22Rv1 (cell line): ENCODE data around the gene CNIH2.

ENCODE experiments used
- CTCF ChIP-seq: fragments of 450-650 bp; IDR thresholded peaks from 2 replicates; pipeline ENCODE4 v1.5.1; 2017; ENCODE audit warnings: mild to moderate bottlenecking
- ZFX ChIP-seq: fragments of 450-650 bp; IDR thresholded peaks from 2 replicates; pipeline ENCODE4 v1.6.1; 2017; ENCODE audit warnings: antibody characterized with exemption, borderline replicate concordance

- TF ChIP-seq CTCF (no peak), ZFX (no peak)
Observed at GRCh38 chr11:66277471-66278362, at the start of gene CNIH2.
